HG02759 (cell line): ENCODE measurements around the gene TRERF1.

Experiments
- ATAC-seq: cut with Tn5 transposase; IDR thresholded peaks from one replicate; pipeline ENCODE4 v1.9.1; 2021; ENCODE audit warnings: mild to moderate bottlenecking, moderate library complexity; ENCODE audit not compliant: unreplicated experiment

Gene TRERF1

GRCh38 chr6:42313941-42314570, 137.7 kb downstream of the TRERF1 start:
- no peak for ATAC-seq

GRCh38 chr6:42313038-42313437, 138.7 kb downstream of the TRERF1 start:
- no peak for ATAC-seq

- no peak for ATAC-seq
These were observed 144.6 kb downstream of the TRERF1 start for GRCh38 chr6:42307141-42307470.

GRCh38 chr6:42306439-42307140, 145.1 kb downstream of the TRERF1 start:
- ATAC-seq = no peak

GRCh38 chr6:42304053-42304712, 147.5 kb downstream of the TRERF1 start:
- ATAC-seq = no peak

- ATAC-seq = no peak
These were observed 149.3 kb downstream of the TRERF1 start for GRCh38 chr6:42302411-42302810.

GRCh38 chr6:42301986-42302385, 149.7 kb downstream of the TRERF1 start:
- ATAC-seq = no peak

GRCh38 chr6:42300701-42301100, 151.0 kb downstream of the TRERF1 start:
- ATAC-seq = no peak

- no peak for ATAC-seq
These were observed 151.5 kb downstream of the TRERF1 start for GRCh38 chr6:42300185-42300584.

- ATAC-seq = no peak
These were observed 154.1 kb downstream of the TRERF1 start for GRCh38 chr6:42297661-42298060.

- ATAC-seq = no peak
These were observed 155.1 kb downstream of the TRERF1 start for GRCh38 chr6:42296614-42297013.

GRCh38 chr6:42295677-42296076, 156.0 kb downstream of the TRERF1 start:
- ATAC-seq = no peak

- no peak for ATAC-seq
These were observed 156.5 kb downstream of the TRERF1 start for GRCh38 chr6:42295181-42295580.

GRCh38 chr6:42294759-42295158, 157.0 kb downstream of the TRERF1 start:
- no peak for ATAC-seq

GRCh38 chr6:42293386-42293977, 158.2 kb downstream of the TRERF1 start:
- no peak for ATAC-seq

GRCh38 chr6:42292004-42292740, 159.6 kb downstream of the TRERF1 start:
- ATAC-seq = no peak

GRCh38 chr6:42287756-42288155, 164.0 kb downstream of the TRERF1 start:
- no peak for ATAC-seq

GRCh38 chr6:42281570-42281969, 170.2 kb downstream of the TRERF1 start:
- ATAC-seq = no peak

GRCh38 chr6:42280966-42281533, 170.7 kb downstream of the TRERF1 start:
- ATAC-seq = no peak

GRCh38 chr6:42279966-42280629, 171.6 kb downstream of the TRERF1 start:
- ATAC-seq = no peak
